Measurements from ENCODE around the gene SERPINA12. TPM values are rescaled to one million over a fixed set of nuclear protein-coding genes. Genes with fewer than 3 reads are reported as not detected.

The SERPINA12 gene
- total and polyA plus RNA-seq, 2 of the 13 experiments (the other 11 are each of a cell fraction or from before 2014, with no cell fraction given): 0.08 TPM; not detected in 1

DNA sequence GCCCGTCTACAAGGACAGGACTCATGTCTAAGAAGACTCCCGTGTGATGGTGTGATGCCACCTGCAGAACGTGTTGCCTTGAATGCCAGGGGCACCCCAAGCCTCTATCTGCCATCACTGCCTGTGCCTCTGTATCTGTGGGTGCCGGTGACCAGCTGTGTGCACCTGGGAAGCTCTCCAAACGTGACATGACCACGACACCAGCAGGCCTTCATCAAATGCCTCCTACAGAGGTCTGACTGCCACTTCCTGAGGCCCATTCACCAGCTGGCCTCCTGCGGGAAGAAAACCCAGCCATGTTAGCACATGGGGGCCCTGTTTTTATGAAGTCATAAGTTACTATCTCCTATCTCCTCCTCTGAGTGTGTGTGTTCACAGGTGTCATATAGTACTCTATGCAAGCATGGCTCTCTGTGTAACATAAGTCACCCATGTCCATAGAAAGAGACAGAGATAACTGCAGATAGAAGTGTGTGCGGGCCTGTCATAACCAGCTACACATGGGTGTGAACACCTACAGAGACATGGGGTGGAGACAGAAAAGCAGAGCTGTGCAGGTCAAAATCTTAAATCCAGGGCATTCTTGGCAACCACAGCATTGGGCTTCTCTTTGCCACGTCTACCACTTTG, 33.7 kb upstream of the SERPINA12 start:
- Histone ChIP-seq H2AFZ (ENCODE audit: low read length) (no peak overlapping the region), H3K27me3 (ENCODE audit: control insufficient read depth in 1 of 2, insufficient read depth in 2 of 2, low read length in 2 of 2) (no peaks in the 10 kb centered on the region), H3K36me3 (replicated peaks in 1 of 2; ENCODE audit: control insufficient read depth in 1 of 2, insufficient read depth in 2 of 2, low read length in 2 of 2) (no peaks in the 10 kb centered on the region), H3K9ac (ENCODE audit: insufficient read depth, low read depth, low read length) (peak overlapping the region; percentile 41; the same call in 1 of the 2 replicates), H3K79me2 (ENCODE audit: insufficient read depth, low read length) (no peaks in the 10 kb centered on the region), H3K27ac (ENCODE audit: extremely low read length, insufficient read depth, low read length) (no peak overlapping the region), H4K20me1 (ENCODE audit: insufficient read depth, low read length) (no peaks in the 10 kb centered on the region), H3K4me1 (ENCODE audit: insufficient read depth, low read length) (peaks cover 98% of the 10 kb centered on the region), H3K4me3 (replicated peaks in 1 of 3; ENCODE audit: insufficient read depth in 1 of 3, low read depth in 2 of 3, low read length in 3 of 3) (no peak overlapping the region), H3K9me3 (ENCODE audit: low read length) (no peaks in the 10 kb centered on the region), H3K4me2 (ENCODE audit: low read depth, low read length) (peak overlapping the region; percentile 30; the same call in 1 of the 2 replicates)
- ATAC-seq (no peak), DNase-seq (ENCODE audit: low spot score) (no peak), FAIRE-seq (no peak)
- no TSS peak for BruUV-seq (replicated peaks)
- intact Hi-C loops (cut with micrococcal nuclease; ENCODE audit: unreplicated experiment) (loop anchor here (5.0 kb wide), 2 partner anchors 36 to 139 kb away; partner anchors contain the start of gene SERPINA12), in situ Hi-C loops (cut with HindIII; ENCODE audit: extremely low pct_ligation_motif_present, low pct_unique_long_range_greater_than_20kb) (loop anchor here (10.0 kb wide), 1 partner anchor 142 kb away; no protein-coding TSS in a partner anchor)
- ChIA-PET CTCF (ENCODE audit: low intra/inter-chr PET ratio, low total read pairs) (interaction anchor here (0.8 kb wide), 1 partner anchor 138 kb away, joined by 3 read pairs; no protein-coding TSS in a partner anchor), POLR2A (interaction anchor here (1.5 to 2.0 kb wide), 3 partner anchors 21 to 154 kb away, joined by 3 to 8 read pairs (median 5); partner anchors contain the start of gene SERPINA1)
- WGBS (ENCODE audit: low lambda C conversion rate): 72% methylated on average over 2 of the region's 9 CpGs
- TF ChIP-seq ZNF331 (CRISPR knock-in tag; IDR thresholded peaks at IDR 0.05) (no peak), SP4 (CRISPR knock-in tag; IDR thresholded peaks at IDR 0.05) (0 out of 2 replicates have a peak, but pooled peaks have one; percentile 25), ZNF615 (CRISPR knock-in tag; IDR thresholded peaks at IDR 0.05; ENCODE audit: borderline replicate concordance) (0 out of 2 replicates have a peak, but pooled peaks have one; percentile 32), ZFP91 (CRISPR knock-in tag; IDR thresholded peaks at IDR 0.05; ENCODE audit: borderline replicate concordance) (peak; percentile 3; the same call in 1 of the 2 replicates)

Data from HepG2 (cell line).